Transverse colon (tissue), 3 donors: Measurements from ENCODE around the gene TAT.

ENCODE experiments used
- POLR2A ChIP-seq: fragments of 450-650 bp; IDR thresholded peaks from one replicate; pipeline ENCODE4 v1.6.1; 2016; ENCODE audit warnings: antibody characterized with exemption, mild to moderate bottlenecking, moderate library complexity
- TF ChIP-seq, protein P1 (sequence below), 5 experiments: fragments of 200-600 bp in 3 of 5; fragments of 450-650 bp in 2 of 5; sonication (generic) in 3 of 5; IDR thresholded peaks; 1 replicate in 2 of 5; 2 replicates in 3 of 5; pipeline ENCODE4 v1.5.1; 2016 to 2017; ENCODE audit warnings: antibody characterized with exemption in 5 of 5, inconsistent platforms in 3 of 5, mild to moderate bottlenecking in 2 of 5, moderate library complexity in 1 of 5

GRCh38 chr16:71537643-71538042 lies 39.2 kb downstream of the TAT start:
- TF ChIP-seq, protein P1, sequence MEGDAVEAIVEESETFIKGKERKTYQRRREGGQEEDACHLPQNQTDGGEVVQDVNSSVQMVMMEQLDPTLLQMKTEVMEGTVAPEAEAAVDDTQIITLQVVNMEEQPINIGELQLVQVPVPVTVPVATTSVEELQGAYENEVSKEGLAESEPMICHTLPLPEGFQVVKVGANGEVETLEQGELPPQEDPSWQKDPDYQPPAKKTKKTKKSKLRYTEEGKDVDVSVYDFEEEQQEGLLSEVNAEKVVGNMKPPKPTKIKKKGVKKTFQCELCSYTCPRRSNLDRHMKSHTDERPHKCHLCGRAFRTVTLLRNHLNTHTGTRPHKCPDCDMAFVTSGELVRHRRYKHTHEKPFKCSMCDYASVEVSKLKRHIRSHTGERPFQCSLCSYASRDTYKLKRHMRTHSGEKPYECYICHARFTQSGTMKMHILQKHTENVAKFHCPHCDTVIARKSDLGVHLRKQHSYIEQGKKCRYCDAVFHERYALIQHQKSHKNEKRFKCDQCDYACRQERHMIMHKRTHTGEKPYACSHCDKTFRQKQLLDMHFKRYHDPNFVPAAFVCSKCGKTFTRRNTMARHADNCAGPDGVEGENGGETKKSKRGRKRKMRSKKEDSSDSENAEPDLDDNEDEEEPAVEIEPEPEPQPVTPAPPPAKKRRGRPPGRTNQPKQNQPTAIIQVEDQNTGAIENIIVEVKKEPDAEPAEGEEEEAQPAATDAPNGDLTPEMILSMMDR (IDR thresholded peaks at IDR 0.05): peak; percentile 30 to 53 (median 48)
- TF ChIP-seq POLR2A: no peak
